Activated CD4-positive, CD25-positive, alpha-beta regulatory T cell treated with anti-CD3 and anti-CD28 coated beads, Interleukin-2, amount 50 U/mL, for 72 hours (primary cell): ENCODE measurements around the gene TMTC2.
"Not testable (repeated sequence)": the region's sequence is repeated elsewhere in the genome, so short reads cannot be mapped to it uniquely, and the experiment has no call there.

Source experiments
- DNase-seq: peaks from one replicate; pipeline ENCODE4 v3.0.0; 2021

Gene TMTC2

GRCh38 chr12:82728710-82729109 lies 42.0 kb downstream of the TMTC2 start:
- no peak for DNase-seq

DNA sequence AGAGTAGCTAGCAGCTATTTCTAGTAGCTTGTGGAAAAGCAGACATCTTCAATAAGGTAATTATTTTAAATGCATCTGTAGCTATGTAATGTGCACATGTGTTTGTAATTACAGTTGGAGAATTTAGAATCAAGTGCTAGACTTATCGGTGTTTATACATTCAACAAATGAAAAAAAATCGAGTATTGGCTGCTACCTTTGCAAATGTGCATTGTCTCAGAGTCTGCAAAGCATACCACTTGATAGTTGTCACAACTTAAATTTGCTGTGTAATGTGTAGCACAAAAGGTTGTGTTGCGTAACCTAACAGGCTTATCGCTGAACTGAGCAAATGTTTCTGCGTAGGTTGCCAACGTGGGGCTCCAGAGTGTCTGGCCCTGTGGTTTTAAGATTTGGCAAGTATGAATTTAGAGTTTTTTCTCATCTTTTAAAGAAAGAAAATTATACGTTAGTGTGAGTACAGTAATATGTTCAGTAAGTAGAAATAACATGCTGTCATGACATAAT lies 44.3 kb downstream of the TMTC2 start:
- DNase-seq = no peak

DNA sequence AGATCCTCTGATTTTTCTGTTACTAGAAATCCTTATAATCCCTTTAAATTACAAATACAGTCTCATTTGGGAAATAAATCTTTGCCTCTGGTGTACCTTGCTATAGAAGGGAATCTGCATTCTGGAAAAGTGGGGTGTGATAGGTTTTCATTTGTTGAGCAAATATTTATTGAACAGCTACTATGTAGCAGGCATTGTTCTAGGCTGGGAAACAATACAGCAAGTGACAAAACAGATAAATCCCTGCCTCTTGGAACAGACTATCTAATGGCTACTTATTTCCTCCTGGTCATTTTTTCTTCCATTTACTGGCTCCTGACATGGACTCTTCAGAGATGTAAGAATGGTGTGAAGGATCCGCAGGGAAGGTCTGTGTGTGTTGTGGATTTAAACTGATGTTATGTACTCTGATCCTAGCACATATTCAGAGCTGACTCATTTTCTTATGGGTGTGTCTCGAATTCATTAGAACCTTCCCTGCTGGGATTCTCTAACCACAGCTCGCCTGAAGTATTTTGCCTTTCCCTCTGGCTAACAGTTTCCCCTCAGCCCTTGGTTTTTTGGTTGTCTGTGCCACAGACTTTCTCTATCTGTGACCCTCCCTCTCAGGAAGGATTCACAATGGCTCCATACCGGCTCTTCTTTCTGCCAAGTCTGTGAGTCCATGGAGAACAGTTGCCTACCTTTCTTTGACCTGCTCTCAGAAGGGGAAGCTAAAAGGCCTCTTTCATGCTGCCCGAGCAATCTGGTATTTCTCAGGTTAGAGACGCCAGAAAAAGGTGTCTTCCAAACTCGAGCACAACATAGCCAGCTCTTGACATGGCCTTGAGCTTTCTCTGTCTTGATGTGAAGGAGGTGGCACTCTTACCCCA lies 53.7 kb downstream of the TMTC2 start:
- no peak for DNase-seq

GRCh38 chr12:82745063-82745674 lies 58.5 kb downstream of the TMTC2 start:
- no peak for DNase-seq

DNA sequence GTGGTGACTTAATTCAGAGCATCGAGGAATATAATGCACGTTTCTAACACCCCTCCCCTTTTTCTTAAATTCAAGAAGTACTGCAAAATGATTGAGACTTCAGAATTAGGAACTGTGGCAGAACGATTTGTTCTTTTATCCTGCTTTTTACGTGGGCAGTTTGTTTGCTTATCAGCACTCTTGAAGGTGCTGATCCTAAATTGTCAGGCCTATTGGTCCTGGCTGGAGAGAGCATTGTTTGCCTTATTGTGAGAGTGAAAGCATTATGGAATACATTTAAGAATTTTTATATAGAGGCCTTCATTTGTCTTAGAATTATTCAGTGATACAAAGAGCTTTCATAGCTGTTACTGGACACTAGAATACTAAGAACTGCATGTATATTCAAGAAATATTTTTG lies 59.1 kb downstream of the TMTC2 start:
- no peak for DNase-seq

- no peak for DNase-seq
Observed at GRCh38 chr12:82746668-82747067, 60.0 kb downstream of the TMTC2 start.

DNA sequence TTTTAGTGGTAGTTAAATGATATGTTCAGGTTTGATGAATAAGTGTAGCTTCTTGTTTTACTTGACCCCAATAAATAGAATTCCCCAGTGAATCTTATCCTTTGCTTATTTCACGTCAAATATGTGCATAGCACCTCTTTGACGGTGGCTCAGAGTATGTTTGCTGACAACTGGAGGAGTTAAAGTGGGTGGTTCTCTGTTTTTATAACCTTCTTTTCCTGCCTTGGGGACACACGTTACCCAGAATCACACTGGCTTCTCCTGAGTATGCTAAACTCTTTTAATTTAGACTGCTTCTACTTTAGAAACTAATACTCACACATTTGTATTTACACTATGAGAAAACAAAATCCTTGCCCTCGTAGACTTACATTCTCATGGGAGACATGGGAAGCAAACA lies 62.3 kb downstream of the TMTC2 start:
- no peak for DNase-seq

- DNase-seq = no peak
Observed at GRCh38 chr12:82754856-82755255, 68.2 kb downstream of the TMTC2 start.

DNA sequence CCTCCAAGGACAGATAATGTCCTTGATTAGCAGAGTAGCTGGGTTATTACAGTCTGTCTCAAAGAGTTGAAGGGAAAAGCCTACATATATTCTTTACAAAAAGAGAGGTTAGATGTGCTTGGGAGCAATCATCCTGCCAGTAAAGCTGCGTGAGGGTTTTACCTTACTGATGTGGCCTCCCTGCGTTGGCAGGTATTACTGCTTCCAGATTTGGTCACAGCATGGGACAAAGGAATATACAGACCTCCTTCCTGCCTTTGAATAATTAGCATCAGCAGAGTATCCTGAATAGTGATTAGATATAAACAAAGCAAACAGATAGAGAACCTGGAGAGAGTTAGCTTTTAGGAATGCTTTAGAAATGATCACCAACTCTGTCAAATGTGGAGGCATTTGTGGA lies 69.6 kb downstream of the TMTC2 start:
- no peak for DNase-seq

DNA sequence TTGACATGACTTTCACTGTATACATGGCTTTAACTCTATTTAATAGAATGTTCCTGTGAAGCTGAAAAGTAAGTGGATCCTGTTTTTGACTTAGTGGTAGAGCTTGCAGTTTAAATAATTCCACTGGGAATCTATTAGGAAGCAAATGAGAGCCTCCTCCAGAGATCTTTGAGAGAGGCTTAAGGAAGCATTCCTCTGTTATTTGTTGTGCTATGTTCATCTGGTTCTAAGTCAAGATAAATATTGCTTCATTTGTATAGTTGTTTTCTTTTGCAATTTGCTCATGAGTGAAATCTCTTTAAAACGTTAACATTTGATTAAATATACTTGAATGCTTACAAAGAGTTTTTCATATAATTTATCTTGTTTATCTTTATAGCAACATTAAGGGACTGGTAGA lies 70.4 kb downstream of the TMTC2 start:
- DNase-seq = no peak

GRCh38 chr12:82757656-82758055 lies 71.0 kb downstream of the TMTC2 start:
- no peak for DNase-seq

GRCh38 chr12:82758749-82759330 lies 72.1 kb downstream of the TMTC2 start:
- no peak for DNase-seq

GRCh38 chr12:82760423-82760822 lies 73.7 kb downstream of the TMTC2 start:
- DNase-seq = no peak

- DNase-seq = not testable (repeated sequence)
Observed at GRCh38 chr12:82765206-82765605, 78.5 kb downstream of the TMTC2 start.

- DNase-seq = no peak
Observed at GRCh38 chr12:82765971-82766705, 79.4 kb downstream of the TMTC2 start.

DNA sequence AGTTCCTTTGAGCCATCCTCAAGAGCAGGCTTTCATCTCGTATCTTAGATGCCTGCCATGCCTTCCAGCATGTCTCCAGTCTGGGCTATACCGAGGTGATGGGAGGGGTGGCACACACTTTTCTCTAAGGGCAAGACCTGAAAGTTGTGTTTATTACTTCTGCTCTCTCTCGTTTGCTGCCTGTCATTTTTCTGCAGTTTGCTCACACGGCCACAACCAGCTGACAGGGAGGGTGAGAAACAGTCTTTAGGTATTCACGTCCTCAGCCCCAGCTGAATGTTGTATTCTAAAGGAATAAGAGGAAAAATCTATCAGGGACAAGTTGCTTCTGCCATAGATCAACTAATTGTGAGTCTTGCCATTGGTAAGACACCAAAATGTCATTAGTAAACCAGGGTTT lies 88.0 kb downstream of the TMTC2 start:
- no peak for DNase-seq

GRCh38 chr12:82780517-82780916 lies 93.8 kb downstream of the TMTC2 start:
- no peak for DNase-seq

- no peak for DNase-seq
Observed at GRCh38 chr12:82781309-82781997, 94.7 kb downstream of the TMTC2 start.

GRCh38 chr12:82783435-82783834 lies 96.7 kb downstream of the TMTC2 start:
- no peak for DNase-seq

- no peak for DNase-seq
Observed at GRCh38 chr12:82787016-82787415, 100.3 kb downstream of the TMTC2 start.

GRCh38 chr12:82788594-82788993 lies 101.9 kb downstream of the TMTC2 start:
- DNase-seq = no peak

DNA sequence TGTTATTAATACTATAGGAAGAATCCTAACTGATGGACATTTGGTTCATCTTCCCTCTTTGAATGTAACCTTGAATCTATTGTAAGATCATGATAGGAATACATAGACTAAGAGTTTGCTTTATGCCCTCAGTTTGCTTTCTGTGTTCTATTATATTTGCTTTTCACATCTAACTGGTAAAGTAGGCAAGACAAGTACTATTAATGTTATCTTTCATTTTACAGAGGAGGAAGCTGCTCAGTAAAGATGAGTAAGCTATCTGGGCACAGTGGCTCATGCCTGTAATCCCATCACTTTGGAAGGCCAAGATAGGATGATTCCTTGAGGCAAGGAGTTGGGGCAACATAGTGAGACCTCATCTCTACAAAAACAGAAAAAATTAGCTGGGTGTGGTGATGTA lies 103.0 kb downstream of the TMTC2 start:
- no peak for DNase-seq
